H1 (cell line): Measurements from ENCODE around the gene CCNB1. TPM values are rescaled to one million over a fixed set of nuclear protein-coding genes. Genes with fewer than 3 reads are reported as not detected.

ENCODE experiments used
- ASH2L ChIP-seq: fragments of 200-600, 300-600 bp; sonication (generic); IDR thresholded peaks from one replicate; pipeline ENCODE4 v1.7.1; 2017; ENCODE audit warnings: low read length
- BACH1 ChIP-seq: IDR thresholded peaks from 2 replicates; pipeline ENCODE4 v1.6.1; 2012; ENCODE audit warnings: low read length, improper control_type of control experiment
- BCL11A ChIP-seq, 2 experiments: IDR thresholded peaks; one replicate each; pipeline ENCODE4 v1.6.1; 2011; ENCODE audit warnings: low read depth in 2 of 2, low read length in 2 of 2, mild to moderate bottlenecking in 2 of 2
- CEBPB ChIP-seq: IDR thresholded peaks from 2 replicates; pipeline ENCODE4 v1.6.1; 2012; ENCODE audit warnings: low read depth, low read length
- CREB1 ChIP-seq: IDR thresholded peaks from 2 replicates; pipeline ENCODE4 v1.6.1; 2012; ENCODE audit warnings: inconsistent platforms
- HDAC2 ChIP-seq, 2 experiments: fragments of 300-600 bp in 1 of 2; sonication (generic) in 1 of 2; IDR thresholded peaks; 2 replicates each; pipeline ENCODE4 v1.6.1; 2011 to 2012; ENCODE audit warnings: low read depth in 2 of 2, low read length in 2 of 2, mild to moderate bottlenecking in 2 of 2, moderate library complexity in 2 of 2, borderline replicate concordance in 1 of 2, inconsistent platforms in 1 of 2
- KDM1A ChIP-seq: fragments of 200-600, 300-600 bp; sonication (generic); IDR thresholded peaks from 2 replicates; pipeline ENCODE4 v1.7.1; 2016; ENCODE audit warnings: mild to moderate bottlenecking, low read length, borderline replicate concordance
- KDM4A ChIP-seq: IDR thresholded peaks from one replicate; pipeline ENCODE4 v1.7.1; 2012; ENCODE audit warnings: low read depth, mild to moderate bottlenecking, moderate library complexity, low read length, inconsistent platforms; ENCODE audit not compliant: severe bottlenecking
- NRF1 ChIP-seq: IDR thresholded peaks from 2 replicates; pipeline ENCODE4 v1.6.1; 2011; ENCODE audit warnings: mild to moderate bottlenecking, low read depth, low read length, improper control_type of control experiment
- PHF8 ChIP-seq: fragments of 200-600 bp; sonication (generic); conservative IDR thresholded peaks from 2 replicates; pipeline ENCODE4 v1.7.1; 2012; ENCODE audit warnings: low read depth, mild to moderate bottlenecking, inconsistent platforms, low read length, moderate library complexity
- POLR2A ChIP-seq, 2 experiments: IDR thresholded peaks; 1 replicate in 1 of 2; 2 replicates in 1 of 2; pipeline ENCODE4 v1.6.1; 2011; ENCODE audit warnings: low read depth in 2 of 2, low read length in 2 of 2, mild to moderate bottlenecking in 2 of 2; ENCODE audit errors: control extremely low read depth in 1 of 2
- RXRA ChIP-seq: IDR thresholded peaks from 2 replicates; pipeline ENCODE4 v1.6.1; 2011; ENCODE audit warnings: low read depth, mild to moderate bottlenecking, low read length, moderate library complexity; ENCODE audit not compliant: insufficient read depth
- SIN3A ChIP-seq, 2 experiments: IDR thresholded peaks in 1 of 2; conservative IDR thresholded peaks in 1 of 2; 2 replicates each; pipeline ENCODE4 v1.6.1; 2011 to 2012; ENCODE audit warnings: low read length in 2 of 2, improper control_type of control experiment in 1 of 2, low read depth in 1 of 2, mild to moderate bottlenecking in 1 of 2
- SIRT6 ChIP-seq: IDR thresholded peaks from one replicate; pipeline ENCODE4 v1.7.1; 2012; ENCODE audit warnings: low read length, inconsistent platforms
- SP4 ChIP-seq: IDR thresholded peaks from 2 replicates; pipeline ENCODE4 v1.6.1; 2012; ENCODE audit warnings: low read length, inconsistent platforms
- SUZ12 ChIP-seq: fragments of 200-600 bp; sonication (generic); IDR thresholded peaks from 2 replicates; pipeline ENCODE4 v1.6.1; 2012; ENCODE audit warnings: mild to moderate bottlenecking, inconsistent platforms, low read length, moderate library complexity, mixed read lengths
- YY1 ChIP-seq: IDR thresholded peaks from 2 replicates; pipeline ENCODE4 v1.6.1; 2011; ENCODE audit warnings: low read depth, mild to moderate bottlenecking, low read length
- polyA plus RNA-seq, 7 experiments: library from polyadenylated mRNA; depleted of rRNA in 3 of 7; stranded (reverse) in 5 of 7; unstranded in 2 of 7; fragments of >200 nt in 5 of 7; fragments of 200-250 nt in 2 of 7; gene quantifications; 1 replicate in 5 of 7; 2 replicates in 1 of 7; 4 replicates in 1 of 7; pipeline versions ENCODE4 v1.2.1 to v1.2.3, GENCODE V29; 2011 to 2013; ENCODE audit warnings: missing spikeins in 2 of 7, mixed read lengths in 2 of 7
- total RNA-seq: library from RNA; stranded (reverse); fragmentation: NEBNext Ultra II Directional; extraction: Animal tissue kit (Norgen Biotek cat#: 25700); gene quantifications from 2 replicates; pipeline ENCODE4 v1.2.1, GENCODE V29; 2021
- TF ChIP-seq, protein P1 (sequence below): IDR thresholded peaks from 2 replicates; pipeline ENCODE4 v1.6.1; 2012; ENCODE audit warnings: inconsistent platforms

The CCNB1 gene
- total and polyA plus RNA-seq, 2 of the 8 experiments (the other 6 are each of a cell fraction or from before 2014, with no cell fraction given), result 122 to 338 TPM

DNA sequence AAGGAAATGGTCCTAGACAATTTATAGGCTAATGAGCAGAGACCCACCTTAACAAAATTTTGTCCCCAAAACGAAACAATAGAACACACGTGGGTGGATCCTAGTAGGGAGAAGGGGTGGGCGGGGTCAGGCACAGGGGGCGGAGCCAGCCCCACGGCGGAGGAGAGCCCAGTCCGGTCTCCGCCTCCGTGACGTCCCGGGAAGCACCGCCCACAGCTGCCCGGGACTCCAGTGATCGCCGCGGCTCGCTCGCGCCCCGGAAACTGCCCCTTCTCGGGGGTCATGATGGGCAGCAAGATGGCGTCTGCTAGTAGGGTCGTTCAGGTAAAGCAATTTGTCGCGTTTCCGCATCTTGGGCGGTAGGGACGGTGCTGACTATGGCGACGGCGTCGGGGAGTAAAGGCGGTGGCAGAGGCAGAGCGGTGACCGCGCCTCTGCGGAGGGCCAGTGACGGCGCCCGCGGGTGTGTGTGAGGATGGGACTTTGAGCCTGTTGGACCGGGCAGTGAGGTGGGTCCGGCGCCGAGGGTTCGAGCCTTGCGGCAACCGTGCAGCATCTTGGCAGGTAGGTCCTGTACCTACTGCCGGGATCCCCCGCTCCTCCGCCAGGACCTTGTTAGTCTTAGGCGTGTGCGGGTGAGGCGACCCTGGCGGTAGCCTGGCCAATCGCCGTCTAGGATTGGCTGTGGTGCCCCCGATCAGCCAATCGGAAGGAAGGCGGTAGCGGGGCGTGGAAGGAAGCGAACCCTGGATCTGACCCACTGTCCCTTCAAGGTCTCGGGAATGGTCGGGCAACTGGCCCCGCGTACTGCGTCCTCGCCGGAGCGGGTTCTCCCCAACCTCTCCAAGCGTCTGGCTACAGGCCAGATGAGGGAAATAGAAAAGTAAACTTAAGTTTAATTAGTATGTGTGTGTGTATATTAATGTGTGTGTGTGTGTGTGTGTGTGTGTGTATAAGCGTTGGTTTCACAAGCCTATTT, 50.9 kb downstream of the CCNB1 start (continued):
- peak; percentile 85; the same call in 1 of the 2 replicates for TF ChIP-seq SP4
- TF ChIP-seq SUZ12, result no peak; the same call in 1 of the 2 replicates
- peak; percentile 94 for TF ChIP-seq YY1
- TF ChIP-seq ASH2L, result peak; percentile 90
- peak; percentile 85 for TF ChIP-seq KDM4A
- no peak for TF ChIP-seq NRF1
- no peak for TF ChIP-seq SIRT6
- TF ChIP-seq RXRA, result no peak
- no peak for TF ChIP-seq CEBPB
- TF ChIP-seq, protein P1, sequence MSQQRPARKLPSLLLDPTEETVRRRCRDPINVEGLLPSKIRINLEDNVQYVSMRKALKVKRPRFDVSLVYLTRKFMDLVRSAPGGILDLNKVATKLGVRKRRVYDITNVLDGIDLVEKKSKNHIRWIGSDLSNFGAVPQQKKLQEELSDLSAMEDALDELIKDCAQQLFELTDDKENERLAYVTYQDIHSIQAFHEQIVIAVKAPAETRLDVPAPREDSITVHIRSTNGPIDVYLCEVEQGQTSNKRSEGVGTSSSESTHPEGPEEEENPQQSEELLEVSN, result peak; percentile 52
- no peak for TF ChIP-seq KDM1A
- no peak for TF ChIP-seq BCL11A (IDR thresholded peaks at IDR 0.05; ENCODE audit: low read depth in 2 of 2, low read length in 2 of 2)
- peak; percentile 99 for TF ChIP-seq PHF8
- TF ChIP-seq BACH1, result peak; percentile 79
- TF ChIP-seq CREB1, result peak; percentile 44; the same call in 1 of the 2 replicates
- peak; percentile 49 to 71; a peak in 1 of 4 replicates for TF ChIP-seq SIN3A (conservative IDR thresholded peaks at IDR 0.05 in 1 of 2, IDR thresholded peaks at IDR 0.05 in 1 of 2; ENCODE audit: low read depth in 1 of 2, low read length in 2 of 2)
- TF ChIP-seq POLR2A (IDR thresholded peaks at IDR 0.05; ENCODE audit: control extremely low read depth in 1 of 2, low read depth in 2 of 2, low read length in 2 of 2), result peak; percentile 72 to 96
- peak; percentile 79 to 80; a peak in 2 of 4 replicates for TF ChIP-seq HDAC2 (IDR thresholded peaks at IDR 0.05; ENCODE audit: borderline replicate concordance in 1 of 2, low read depth in 2 of 2, low read length in 2 of 2)
